Keratinocyte (primary cell): Measurements from ENCODE around the gene ALDH4A1. TPM values are rescaled to one million over a fixed set of nuclear protein-coding genes. Genes with fewer than 3 reads are reported as not detected.

Source experiments
- DNase-seq: peaks from one replicate; pipeline ENCODE4 v3.0.0-alpha.2; 2011; ENCODE audit warnings: low read depth, missing footprints, low spot score
- FAIRE-seq: peaks from 2 replicates; lab custom pipeline; 2011; peaks lifted over from hg19 to GRCh38; lab: Jason Lieb, UNC
- H2AFZ ChIP-seq: 2 replicates; pipeline ENCODE4 v1.6.0; 2012; ENCODE audit warnings: low read length, control low read depth, inconsistent platforms; ENCODE audit not compliant: control insufficient read depth
- H3K27ac ChIP-seq: 2 replicates; pipeline ENCODE4 v1.5.1; 2011; ENCODE audit warnings: low read length; ENCODE audit not compliant: control insufficient read depth, insufficient read depth
- H3K27me3 ChIP-seq: 3 replicates; pipeline ENCODE4 v1.6.0; 2011; ENCODE audit warnings: low read length; ENCODE audit not compliant: control insufficient read depth, insufficient read depth; ENCODE audit errors: extremely low read depth
- H3K36me3 ChIP-seq, 2 experiments: 2 replicates in 1 of 2; 3 replicates in 1 of 2; pipeline ENCODE4 v1.5.1; 2011; ENCODE audit warnings: low read length in 2 of 2, mild to moderate bottlenecking in 1 of 2; ENCODE audit not compliant: control insufficient read depth in 2 of 2, insufficient read depth in 2 of 2; ENCODE audit errors: extremely low read depth in 1 of 2
- H3K4me1 ChIP-seq: 3 replicates; pipeline ENCODE4 v1.5.1; 2011; ENCODE audit warnings: low read length; ENCODE audit not compliant: control insufficient read depth, insufficient read depth; ENCODE audit errors: extremely low read depth
- H3K4me2 ChIP-seq: 3 replicates; pipeline ENCODE4 v1.6.0; 2011; ENCODE audit warnings: low read depth, low read length; ENCODE audit not compliant: control insufficient read depth, insufficient read depth; ENCODE audit errors: extremely low read depth
- H3K4me3 ChIP-seq, 3 experiments: fragments of 200-600 bp in 1 of 3; sonication (generic) in 1 of 3; 2 replicates in 2 of 3; 3 replicates in 1 of 3; pipeline ENCODE4 v1.5.1; 2011 to 2016; ENCODE audit warnings: low read length in 3 of 3, mild to moderate bottlenecking in 3 of 3, control low read depth in 2 of 3, inconsistent platforms in 1 of 3, low read depth in 1 of 3, mixed read lengths in 1 of 3, mixed run types in 1 of 3, moderate library complexity in 1 of 3; ENCODE audit not compliant: control insufficient read depth in 2 of 3, insufficient read depth in 2 of 3; ENCODE audit errors: extremely low read depth in 1 of 3
- H3K79me2 ChIP-seq: 2 replicates; pipeline ENCODE4 v1.6.0; 2012; ENCODE audit warnings: low read length; ENCODE audit not compliant: control insufficient read depth, insufficient read depth
- H3K9ac ChIP-seq: 3 replicates; pipeline ENCODE4 v1.6.0; 2011; ENCODE audit warnings: low read length; ENCODE audit not compliant: control insufficient read depth, insufficient read depth; ENCODE audit errors: extremely low read depth
- H3K9me1 ChIP-seq: 3 replicates; pipeline ENCODE4 v1.6.0; 2011; ENCODE audit warnings: low read length; ENCODE audit not compliant: control insufficient read depth, insufficient read depth; ENCODE audit errors: extremely low read depth
- H3K9me3 ChIP-seq: 2 replicates; pipeline ENCODE4 v1.5.1; 2012; ENCODE audit warnings: low read depth, low read length; ENCODE audit not compliant: control insufficient read depth
- H4K20me1 ChIP-seq: 3 replicates; pipeline ENCODE4 v1.6.0; 2011; ENCODE audit warnings: low read length; ENCODE audit not compliant: control insufficient read depth, insufficient read depth; ENCODE audit errors: extremely low read depth
- EZH2 ChIP-seq: IDR thresholded peaks from one replicate; pipeline ENCODE4 v1.6.1; 2012; ENCODE audit warnings: inconsistent platforms, mild to moderate bottlenecking, low read length, moderate library complexity
- dilution Hi-C: fragments of 300-500 bp; cut with MboI; formaldehyde crosslinking; loops from one replicate; pipeline ENCODE4 v1.7.0; 2020; ENCODE audit warnings: low sequenced_read_pairs; ENCODE audit not compliant: extremely low pct_ligation_motif_present
- polyA plus RNA-seq, 5 experiments: library from polyadenylated mRNA; depleted of rRNA in 3 of 5; stranded (reverse) in 3 of 5; stranded (forward) in 1 of 5; unstranded in 1 of 5; fragments of >200 nt; gene quantifications; 1 replicate in 1 of 5; 2 replicates in 3 of 5; 3 replicates in 1 of 5; pipeline versions ENCODE4 v1.2.1 to v1.2.3, GENCODE V29; 2011 to 2012; ENCODE audit warnings: missing spikeins in 2 of 5, low read depth in 1 of 5, low replicate concordance in 1 of 5
- TF ChIP-seq, protein P1 (sequence below), 3 experiments: IDR thresholded peaks in 1 of 3; conservative IDR thresholded peaks in 1 of 3; optimal IDR thresholded peaks in 1 of 3; 2 replicates in 2 of 3; 3 replicates in 1 of 3; pipeline versions ENCODE3 to v1.5.1; 2011; ENCODE audit warnings: low read length in 3 of 3, mild to moderate bottlenecking in 3 of 3, moderate library complexity in 2 of 3, control low read depth in 1 of 3, inconsistent platforms in 1 of 3; ENCODE audit not compliant: insufficient read depth in 2 of 3; ENCODE audit errors: extremely low read depth in 1 of 3

Gene ALDH4A1
- polyA plus RNA-seq, 1 donor (not counting 4 experiments of a cell fraction or from before 2014, with no cell fraction given): 52.7 TPM

- TF ChIP-seq, protein P1, sequence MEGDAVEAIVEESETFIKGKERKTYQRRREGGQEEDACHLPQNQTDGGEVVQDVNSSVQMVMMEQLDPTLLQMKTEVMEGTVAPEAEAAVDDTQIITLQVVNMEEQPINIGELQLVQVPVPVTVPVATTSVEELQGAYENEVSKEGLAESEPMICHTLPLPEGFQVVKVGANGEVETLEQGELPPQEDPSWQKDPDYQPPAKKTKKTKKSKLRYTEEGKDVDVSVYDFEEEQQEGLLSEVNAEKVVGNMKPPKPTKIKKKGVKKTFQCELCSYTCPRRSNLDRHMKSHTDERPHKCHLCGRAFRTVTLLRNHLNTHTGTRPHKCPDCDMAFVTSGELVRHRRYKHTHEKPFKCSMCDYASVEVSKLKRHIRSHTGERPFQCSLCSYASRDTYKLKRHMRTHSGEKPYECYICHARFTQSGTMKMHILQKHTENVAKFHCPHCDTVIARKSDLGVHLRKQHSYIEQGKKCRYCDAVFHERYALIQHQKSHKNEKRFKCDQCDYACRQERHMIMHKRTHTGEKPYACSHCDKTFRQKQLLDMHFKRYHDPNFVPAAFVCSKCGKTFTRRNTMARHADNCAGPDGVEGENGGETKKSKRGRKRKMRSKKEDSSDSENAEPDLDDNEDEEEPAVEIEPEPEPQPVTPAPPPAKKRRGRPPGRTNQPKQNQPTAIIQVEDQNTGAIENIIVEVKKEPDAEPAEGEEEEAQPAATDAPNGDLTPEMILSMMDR (optimal IDR thresholded peaks at IDR 0.05 in 1 of 3, IDR thresholded peaks at IDR 0.05 in 1 of 3, conservative IDR thresholded peaks at IDR 0.05 in 1 of 3; ENCODE audit: extremely low read depth in 1 of 3, insufficient read depth in 2 of 3, low read length in 3 of 3): no peak
- no peak for TF ChIP-seq EZH2
- no peaks in the 10 kb centered on the region for H3K79me2 ChIP-seq
- no peak overlapping the region for H3K4me3 ChIP-seq
- FAIRE-seq (no peak), DNase-seq (no peak)
- no peaks in the 10 kb centered on the region for H4K20me1 ChIP-seq
- dilution Hi-C loops: no loop called here
- no peak overlapping the region for H3K9ac ChIP-seq
- H3K27me3 ChIP-seq: peaks cover 5% of the 10 kb centered on the region
- no peak overlapping the region for H2AFZ ChIP-seq
- H3K4me1 ChIP-seq: no peaks in the 10 kb centered on the region
- no peaks in the 10 kb centered on the region for H3K9me3 ChIP-seq
- H3K9me1 ChIP-seq: no peaks in the 10 kb centered on the region
- no peak overlapping the region for H3K27ac ChIP-seq
- H3K36me3 ChIP-seq: peaks cover 0 to 2% of the 10 kb centered on the region in 2 experiments
- H3K4me2 ChIP-seq: no peak overlapping the region
Observed at GRCh38 chr1:18866846-18867245, 35.5 kb downstream of the ALDH4A1 start.

DNA sequence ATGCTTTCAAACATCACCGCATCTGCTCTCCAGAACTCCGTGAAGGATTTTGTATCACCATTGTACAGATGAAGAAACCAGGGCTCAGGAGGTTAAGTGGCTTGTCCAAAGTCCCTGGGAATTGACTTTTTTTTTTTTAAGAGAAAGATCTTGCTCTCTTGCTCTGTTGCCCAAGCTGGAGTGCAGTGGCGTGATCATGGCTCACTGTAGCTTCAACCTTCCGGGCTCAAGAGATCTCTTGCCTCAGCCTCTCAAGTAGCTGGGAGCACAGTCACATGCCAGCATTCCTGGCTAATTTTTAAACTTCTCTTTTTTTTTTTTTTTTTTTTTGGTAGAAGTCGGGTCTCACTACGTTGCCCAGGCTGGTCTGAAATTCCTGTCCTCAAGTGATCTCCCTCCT, 36.0 kb downstream of the ALDH4A1 start:
- no peak for DNase-seq
- FAIRE-seq: no peak
- H3K27ac ChIP-seq: no peak overlapping the region
- H3K79me2 ChIP-seq: no peaks in the 10 kb centered on the region
- no peaks in the 10 kb centered on the region for H3K36me3 ChIP-seq
- H2AFZ ChIP-seq: no peak overlapping the region
- no peaks in the 10 kb centered on the region for H3K9me3 ChIP-seq
- peaks cover 5% of the 10 kb centered on the region for H3K27me3 ChIP-seq
- H3K9ac ChIP-seq: no peak overlapping the region
- H3K4me2 ChIP-seq: no peak overlapping the region
- no peaks in the 10 kb centered on the region for H3K4me1 ChIP-seq
- dilution Hi-C loops: no loop called here
- H3K9me1 ChIP-seq: no peaks in the 10 kb centered on the region
- no peaks in the 10 kb centered on the region for H4K20me1 ChIP-seq
- TF ChIP-seq, protein P1 (optimal IDR thresholded peaks at IDR 0.05 in 1 of 3, IDR thresholded peaks at IDR 0.05 in 1 of 3, conservative IDR thresholded peaks at IDR 0.05 in 1 of 3; ENCODE audit: extremely low read depth in 1 of 3, insufficient read depth in 2 of 3, low read length in 3 of 3): no peak
- no peak for TF ChIP-seq EZH2
- no peak overlapping the region for H3K4me3 ChIP-seq
